Activated naive CD4-positive, alpha-beta T cell treated with anti-CD3 and anti-CD28 coated beads, Interleukin-2, amount 50 U/mL, for 72 hours (primary cell): ENCODE results near the gene RNF113B. TPM values are rescaled to one million over a fixed set of nuclear protein-coding genes. Genes with fewer than 3 reads are reported as not detected.

Experiments used
- ATAC-seq, 2 donors: fragments of 150-1000 bp; cut with Tn5 transposase; 2 replicates each; pipeline ENCODE4 v1.10.0; 2021; ENCODE audit warnings: mild to moderate bottlenecking in 2 of 2, moderate library complexity in 2 of 2
- DNase-seq, 2 donors: peaks; one replicate each; pipeline ENCODE4 v3.0.0; 2021 to 2022; ENCODE audit warnings: low spot score in 2 of 2
- H3K27ac Mint-ChIP-seq, 2 donors: one replicate each; pipeline ENCODE4 v1.8.0; 2022; ENCODE audit warnings: mild to moderate bottlenecking in 2 of 2, mixed read lengths in 2 of 2
- H3K36me3 Mint-ChIP-seq, 2 donors: one replicate each; pipeline ENCODE4 v1.8.0; 2022; ENCODE audit warnings: mixed read lengths in 2 of 2
- H3K9me3 Mint-ChIP-seq, 2 donors: one replicate each; pipeline ENCODE4 v1.8.0; 2022; ENCODE audit warnings: mixed read lengths in 2 of 2
- total RNA-seq, 2 donors: library from RNA; stranded (reverse); gene quantifications; one replicate each; pipeline ENCODE4 v1.2.3, GENCODE V29; 2022

The RNF113B gene
- total RNA-seq, result not detected

DNA sequence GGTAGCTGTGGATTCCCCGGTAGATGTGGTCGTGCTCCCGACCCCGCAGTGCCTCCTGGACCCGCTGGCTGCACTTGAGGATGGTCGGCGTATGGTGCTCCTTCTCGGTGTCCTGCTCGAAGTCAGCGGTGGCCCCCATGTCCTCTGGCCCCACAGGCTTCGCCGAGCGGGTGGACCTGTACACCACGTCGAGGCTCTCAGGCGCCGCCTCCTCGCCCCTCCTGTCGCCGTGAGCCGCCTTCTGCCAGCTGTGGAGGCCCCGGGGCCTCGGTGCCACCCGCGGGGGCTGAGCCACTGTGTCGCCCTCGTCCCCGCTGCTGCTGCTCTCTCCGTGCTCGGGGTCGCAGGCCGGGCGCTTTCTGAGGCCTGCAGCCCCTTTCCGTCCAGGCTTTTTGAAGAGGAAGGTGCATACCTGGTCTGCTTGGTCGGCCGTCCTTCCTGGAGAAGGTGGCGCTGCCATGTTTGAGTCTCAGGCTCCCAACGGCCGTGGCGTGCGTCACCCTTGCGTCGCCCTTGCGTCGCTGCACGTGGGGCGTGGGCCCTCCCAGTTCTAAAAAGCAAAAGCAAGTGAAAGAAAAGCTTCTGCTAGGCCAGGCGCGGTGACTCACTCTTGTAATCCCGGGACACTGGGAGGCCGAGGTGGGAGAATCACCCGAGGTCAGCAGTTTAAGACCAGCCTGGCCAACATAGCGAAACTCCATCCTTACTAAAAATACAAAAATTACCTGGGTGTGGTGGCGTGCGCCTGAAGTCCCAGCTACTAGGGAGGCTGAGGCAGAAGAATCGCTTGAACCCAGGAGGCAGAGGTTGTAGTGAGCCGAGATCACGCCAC is at the start of gene RNF113B:
Gene RNF113B, minus strand, starts transcription at position 493 of the 832 bp plus-strand sequence. Its CDS starts 33 bp downstream, at position 460.
- ATAC-seq (no peak), DNase-seq (no peak)
- Mint-ChIP-seq H3K36me3 (no peaks in the 10 kb centered on the region), H3K9me3 (peaks cover 0 to 3% of the 10 kb centered on the region in 2 donors), H3K27ac (no peak within 1 kb of the TSS)

- no peak for ATAC-seq
- Mint-ChIP-seq H3K36me3 (peaks cover 0 to 6% of the 10 kb centered on the region in 2 donors), H3K27ac (no peak overlapping the region), H3K9me3 (peaks cover 6 to 7% of the 10 kb centered on the region in 2 donors)
- DNase-seq, result no peak
Observed at GRCh38 chr13:98226496-98226895, 49.4 kb upstream of the RNF113B start.

- ATAC-seq, result no peak
- H3K27ac Mint-ChIP-seq, result no peak overlapping the region
- DNase-seq, result no peak
- H3K9me3 Mint-ChIP-seq, result peaks cover 0 to under 1% of the 10 kb centered on the region in 2 donors
- no peaks in the 10 kb centered on the region for H3K36me3 Mint-ChIP-seq
Observed at GRCh38 chr13:98225036-98225940, 48.2 kb upstream of the RNF113B start.

DNA sequence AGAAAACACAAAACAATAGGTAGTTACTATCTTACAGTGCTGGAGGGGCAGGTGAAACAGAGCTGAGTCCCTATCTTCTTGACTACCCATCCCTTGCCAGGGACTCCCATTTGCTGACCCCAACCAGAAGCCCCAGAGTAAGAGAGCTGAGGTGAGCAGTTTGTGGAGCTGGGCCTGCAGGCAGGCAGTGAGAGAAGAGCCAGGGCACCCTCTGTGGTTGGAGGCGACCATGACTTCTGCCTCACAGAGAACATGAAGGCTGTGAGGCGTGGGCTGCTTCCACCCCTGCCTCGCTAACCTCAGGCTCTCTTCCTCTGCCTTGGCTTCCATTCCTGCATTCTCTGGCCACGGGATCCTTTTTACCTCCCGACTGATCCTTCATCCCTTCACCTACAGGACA is 47.5 kb upstream of the RNF113B start:
- H3K27ac Mint-ChIP-seq, result no peak overlapping the region
- H3K36me3 Mint-ChIP-seq, result no peaks in the 10 kb centered on the region
- DNase-seq, result no peak
- no peaks in the 10 kb centered on the region for H3K9me3 Mint-ChIP-seq
- ATAC-seq, result no peak

DNA sequence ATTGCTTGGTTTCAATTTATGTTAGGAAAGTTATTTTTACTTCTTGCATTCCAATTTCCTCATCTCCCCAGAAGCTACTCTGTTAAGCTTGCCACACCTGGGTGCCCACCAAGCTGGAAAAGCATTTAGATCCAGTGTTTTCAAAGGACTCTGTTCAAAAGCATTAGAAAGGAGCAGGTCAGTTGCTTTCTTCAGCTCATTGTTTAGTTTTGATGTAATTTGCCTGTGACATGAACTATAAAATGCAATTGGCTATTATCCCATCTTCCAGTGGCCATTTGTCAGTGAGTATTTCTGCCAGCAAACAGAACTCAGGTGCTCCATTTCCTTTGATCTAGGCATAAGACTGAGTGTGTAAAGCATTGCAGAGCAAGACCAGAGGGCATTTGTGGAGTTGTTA is 46.7 kb upstream of the RNF113B start:
- ATAC-seq (no peak), DNase-seq (no peak)
- no peaks in the 10 kb centered on the region for H3K36me3 Mint-ChIP-seq
- no peaks in the 10 kb centered on the region for H3K9me3 Mint-ChIP-seq
- no peak overlapping the region for H3K27ac Mint-ChIP-seq

DNA sequence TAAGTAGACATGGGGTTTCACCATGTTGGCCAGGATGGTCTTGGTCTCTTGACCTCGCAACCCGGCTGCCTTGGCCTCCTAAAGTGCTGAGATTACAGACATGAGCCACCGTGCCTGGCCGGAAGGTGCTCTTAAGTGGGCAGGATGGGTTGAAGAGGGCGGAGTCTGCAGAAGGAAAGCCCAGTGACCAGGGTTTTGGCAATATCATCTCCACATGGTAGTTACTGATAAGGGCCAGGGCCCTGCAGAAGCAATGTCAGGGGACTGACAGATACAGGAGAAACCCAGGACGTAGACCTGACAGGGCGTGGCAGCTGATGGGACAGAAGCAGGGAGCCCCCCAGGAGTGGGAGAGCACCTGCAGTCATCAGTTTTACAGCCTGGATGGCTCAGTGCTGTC is 45.7 kb upstream of the RNF113B start:
- DNase-seq, result no peak
- Mint-ChIP-seq H3K27ac (no peak overlapping the region), H3K36me3 (no peaks in the 10 kb centered on the region), H3K9me3 (no peaks in the 10 kb centered on the region)
- ATAC-seq, result no peak

DNA sequence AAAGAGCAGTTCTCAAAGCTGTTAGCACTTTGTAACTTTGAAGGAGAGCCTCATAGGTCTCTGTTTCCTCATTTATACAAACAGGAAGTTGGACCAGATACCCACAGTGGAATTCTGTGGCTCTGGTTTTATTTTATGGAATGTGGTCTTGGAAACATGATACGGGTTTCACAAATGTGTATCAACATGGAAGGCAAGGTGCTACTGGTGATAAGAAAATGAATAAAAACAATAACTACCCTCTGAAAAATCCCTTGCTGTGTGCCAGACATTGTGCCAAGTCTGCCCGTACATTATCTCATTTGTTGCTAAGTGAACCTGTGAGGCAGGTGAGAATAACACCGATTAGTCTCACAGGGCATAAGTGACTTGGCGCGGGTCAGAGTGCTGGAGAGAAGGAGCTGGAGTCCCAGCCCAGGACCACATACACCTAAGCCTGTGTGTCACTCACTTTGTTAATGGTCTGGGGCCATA is 45.0 kb upstream of the RNF113B start:
- DNase-seq (no peak), ATAC-seq (no peak)
- Mint-ChIP-seq H3K27ac (no peak overlapping the region), H3K36me3 (no peaks in the 10 kb centered on the region), H3K9me3 (no peaks in the 10 kb centered on the region)

DNA sequence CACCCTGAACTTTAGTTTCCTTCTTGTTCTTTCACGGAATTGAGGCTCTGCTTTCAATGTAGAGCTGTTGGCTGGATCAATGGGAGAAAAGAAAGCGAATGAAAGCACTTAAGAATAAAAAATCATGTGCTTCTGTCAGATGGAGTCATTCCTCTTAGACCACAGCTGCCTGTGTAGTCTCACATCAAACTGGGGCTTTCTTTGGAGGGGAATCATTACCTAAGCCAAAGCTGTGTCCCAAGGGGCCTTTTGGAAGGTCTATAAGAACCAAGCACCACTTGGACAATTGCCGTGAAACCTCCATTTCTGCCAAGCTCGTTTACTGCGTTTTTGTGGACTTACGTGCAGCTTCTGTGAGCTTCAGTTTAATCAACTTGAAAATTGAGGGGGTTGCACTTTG is 44.2 kb upstream of the RNF113B start:
- no peak for DNase-seq
- no peak overlapping the region for H3K27ac Mint-ChIP-seq
- H3K36me3 Mint-ChIP-seq, result no peaks in the 10 kb centered on the region
- H3K9me3 Mint-ChIP-seq, result no peaks in the 10 kb centered on the region
- ATAC-seq, result no peak

DNA sequence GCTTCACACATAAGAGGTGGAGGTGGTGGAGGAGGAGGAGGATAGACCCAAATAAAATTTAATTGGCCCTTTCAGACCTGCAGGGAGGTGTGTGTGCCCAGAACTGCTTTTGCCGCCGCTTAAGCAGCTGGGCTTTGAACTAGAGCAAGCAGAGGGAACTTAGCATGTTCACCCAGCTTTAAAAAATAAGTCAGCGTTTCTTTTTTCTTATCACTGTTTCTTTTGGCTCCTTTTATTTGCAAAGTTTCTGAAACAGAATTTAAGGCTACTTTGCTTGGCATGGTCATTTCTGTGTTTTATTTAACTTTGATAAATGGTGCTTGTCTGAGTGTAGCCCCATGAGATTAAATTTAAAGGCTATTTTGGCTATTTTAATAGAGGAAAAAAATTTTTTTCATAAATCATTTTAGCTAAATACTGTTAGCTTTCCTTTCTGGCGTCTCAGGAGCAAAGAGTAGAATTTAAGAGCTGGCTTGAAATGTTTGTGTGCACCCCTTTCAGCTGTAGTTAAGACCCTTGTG is 43.3 kb upstream of the RNF113B start:
- Mint-ChIP-seq H3K9me3 (no peaks in the 10 kb centered on the region), H3K27ac (no peak overlapping the region), H3K36me3 (no peaks in the 10 kb centered on the region)
- DNase-seq, result no peak
- ATAC-seq, result no peak

- ATAC-seq (no peak), DNase-seq (no peak)
- Mint-ChIP-seq H3K36me3 (no peaks in the 10 kb centered on the region), H3K9me3 (no peaks in the 10 kb centered on the region), H3K27ac (no peak overlapping the region)
Observed at GRCh38 chr13:98219685-98220084, 42.6 kb upstream of the RNF113B start.

- Mint-ChIP-seq H3K27ac (no peak overlapping the region), H3K9me3 (no peaks in the 10 kb centered on the region), H3K36me3 (no peaks in the 10 kb centered on the region)
- ATAC-seq, result no peak
- DNase-seq, result no peak
Observed at GRCh38 chr13:98217597-98217996, 40.5 kb upstream of the RNF113B start.

DNA sequence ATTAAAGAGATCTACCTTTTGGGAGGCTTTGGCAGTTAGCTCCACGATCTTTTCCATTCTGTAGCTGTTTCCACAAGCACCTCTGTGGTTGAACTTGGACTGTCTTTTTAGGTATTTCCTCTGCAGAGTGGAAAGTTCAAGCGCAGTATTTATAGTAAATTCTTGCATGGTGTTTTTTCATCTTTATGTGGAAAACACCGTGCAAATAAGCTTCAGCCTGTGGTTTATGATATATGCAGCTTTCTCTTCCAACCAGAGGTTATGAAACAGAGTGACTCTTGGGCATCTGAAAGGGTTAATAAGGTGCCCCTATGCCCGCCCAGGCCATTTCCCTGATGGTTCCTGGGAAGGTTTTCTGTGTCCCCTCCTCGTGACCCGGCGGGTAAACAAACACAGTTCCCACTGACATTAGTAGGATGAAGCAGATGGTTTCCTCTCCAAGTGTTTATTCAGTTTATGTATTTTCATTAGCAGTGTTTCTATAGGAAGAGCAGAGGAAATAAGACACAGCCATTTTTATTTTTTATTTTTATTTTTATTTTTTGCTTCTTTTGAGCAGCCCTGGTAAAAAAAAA is 39.7 kb upstream of the RNF113B start:
- Mint-ChIP-seq H3K9me3 (no peaks in the 10 kb centered on the region), H3K36me3 (no peaks in the 10 kb centered on the region), H3K27ac (no peak overlapping the region)
- no peak for ATAC-seq
- DNase-seq, result no peak

GRCh38 chr13:98216135-98216565 is 39.1 kb upstream of the RNF113B start:
- no peak overlapping the region for H3K27ac Mint-ChIP-seq
- peaks cover 0 to 3% of the 10 kb centered on the region in 2 donors for H3K9me3 Mint-ChIP-seq
- H3K36me3 Mint-ChIP-seq, result no peaks in the 10 kb centered on the region
- DNase-seq, result no peak
- no peak for ATAC-seq

DNA sequence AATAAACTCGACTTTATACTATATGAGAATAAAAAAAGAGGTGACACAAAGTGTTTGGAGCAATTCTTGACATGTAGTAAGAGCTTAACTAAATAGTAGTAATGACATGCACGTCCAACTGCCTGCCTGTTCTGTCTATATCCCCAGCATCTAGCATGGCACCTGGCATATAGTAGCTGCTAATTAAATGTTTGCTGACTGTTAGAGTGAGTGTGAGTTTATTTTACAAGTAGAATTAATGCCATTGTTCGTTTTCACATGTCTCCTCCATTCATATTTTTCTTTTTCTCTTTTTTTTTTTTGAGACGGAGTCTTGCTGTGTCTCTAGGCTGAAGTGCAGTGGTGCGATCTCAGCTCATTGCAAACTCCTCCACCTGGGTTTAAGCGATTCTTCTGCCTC is 38.4 kb upstream of the RNF113B start:
- ATAC-seq (no peak), DNase-seq (no peak)
- Mint-ChIP-seq H3K36me3 (no peaks in the 10 kb centered on the region), H3K27ac (no peak overlapping the region), H3K9me3 (peaks cover 0 to 3% of the 10 kb centered on the region in 2 donors)

GRCh38 chr13:98214707-98215106 is 37.6 kb upstream of the RNF113B start:
- ATAC-seq (no peak), DNase-seq (no peak)
- no peaks in the 10 kb centered on the region for H3K36me3 Mint-ChIP-seq
- H3K9me3 Mint-ChIP-seq, result peaks cover 0 to 3% of the 10 kb centered on the region in 2 donors
- no peak overlapping the region for H3K27ac Mint-ChIP-seq

DNA sequence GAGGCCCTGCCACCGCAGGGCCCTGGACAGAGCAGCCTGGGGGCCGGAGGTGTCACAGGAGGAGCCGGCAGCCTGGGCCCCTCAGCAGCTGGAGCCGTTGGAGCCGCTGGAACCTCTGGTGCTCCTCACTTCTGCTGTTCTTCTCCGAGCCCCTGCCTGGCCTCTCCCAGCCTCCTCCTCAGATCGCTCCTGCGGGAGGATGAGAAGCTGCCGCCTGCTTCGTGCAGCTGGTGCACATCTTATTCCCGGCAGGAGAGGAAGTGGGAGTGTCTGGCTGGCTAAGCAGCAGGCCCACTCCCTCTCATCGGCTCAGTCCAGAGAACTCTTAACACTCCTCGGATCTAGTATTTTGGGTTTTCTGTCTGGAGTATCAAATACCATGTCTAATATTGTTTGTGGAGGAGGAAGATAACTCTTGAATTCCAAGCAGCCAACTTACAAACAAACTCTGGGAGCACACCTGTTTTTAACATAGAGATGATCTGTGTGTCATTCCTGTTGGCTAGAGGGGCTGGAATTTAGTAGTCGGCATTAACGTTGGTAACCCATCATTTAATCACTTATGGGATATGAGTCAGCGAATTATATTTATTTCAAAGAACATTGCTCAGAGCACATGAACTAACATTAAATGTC is 37.1 kb upstream of the RNF113B start:
- Mint-ChIP-seq H3K9me3 (peaks cover 0 to 3% of the 10 kb centered on the region in 2 donors), H3K36me3 (no peaks in the 10 kb centered on the region), H3K27ac (no peak overlapping the region)
- no peak for DNase-seq
- no peak for ATAC-seq
